Measurements from ENCODE around the gene BAX. TPM values are rescaled to one million over a fixed set of nuclear protein-coding genes. Genes with fewer than 3 reads are reported as not detected.

Gene BAX
- total RNA-seq, 2 donors from 2014 or later: 15.3 to 22.7 TPM

DNA sequence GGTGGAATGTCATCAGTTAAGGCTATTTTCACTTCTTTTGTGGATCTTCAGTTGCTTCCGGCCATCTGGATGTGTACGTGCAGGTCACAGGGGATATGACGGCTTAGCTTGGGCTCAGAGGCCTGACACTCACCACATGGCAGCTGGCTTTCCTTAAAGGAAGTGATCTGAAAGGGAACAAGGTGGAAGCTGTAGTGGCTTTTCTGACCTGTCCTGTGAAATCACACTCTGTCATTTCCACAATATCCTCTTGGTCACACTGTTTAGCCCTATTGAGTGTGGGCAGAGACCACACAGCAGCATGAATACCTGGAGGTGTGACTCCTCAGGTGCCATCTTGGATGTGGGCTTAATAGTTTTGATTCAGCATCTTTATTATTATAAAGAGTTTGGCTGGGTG, 4.5 kb upstream of the BAX start:
- DNase-seq: no peak
- H3K36me3 ChIP-seq (replicated peaks in 1 of 2; ENCODE audit: insufficient read depth in 1 of 2, low read depth in 2 of 2): no peaks in the 10 kb centered on the region
- intact Hi-C loops (cut with DNase I): no loop called here
- TF ChIP-seq POLR2A (IDR thresholded peaks at IDR 0.05): no peak
- TF ChIP-seq, protein P1, sequence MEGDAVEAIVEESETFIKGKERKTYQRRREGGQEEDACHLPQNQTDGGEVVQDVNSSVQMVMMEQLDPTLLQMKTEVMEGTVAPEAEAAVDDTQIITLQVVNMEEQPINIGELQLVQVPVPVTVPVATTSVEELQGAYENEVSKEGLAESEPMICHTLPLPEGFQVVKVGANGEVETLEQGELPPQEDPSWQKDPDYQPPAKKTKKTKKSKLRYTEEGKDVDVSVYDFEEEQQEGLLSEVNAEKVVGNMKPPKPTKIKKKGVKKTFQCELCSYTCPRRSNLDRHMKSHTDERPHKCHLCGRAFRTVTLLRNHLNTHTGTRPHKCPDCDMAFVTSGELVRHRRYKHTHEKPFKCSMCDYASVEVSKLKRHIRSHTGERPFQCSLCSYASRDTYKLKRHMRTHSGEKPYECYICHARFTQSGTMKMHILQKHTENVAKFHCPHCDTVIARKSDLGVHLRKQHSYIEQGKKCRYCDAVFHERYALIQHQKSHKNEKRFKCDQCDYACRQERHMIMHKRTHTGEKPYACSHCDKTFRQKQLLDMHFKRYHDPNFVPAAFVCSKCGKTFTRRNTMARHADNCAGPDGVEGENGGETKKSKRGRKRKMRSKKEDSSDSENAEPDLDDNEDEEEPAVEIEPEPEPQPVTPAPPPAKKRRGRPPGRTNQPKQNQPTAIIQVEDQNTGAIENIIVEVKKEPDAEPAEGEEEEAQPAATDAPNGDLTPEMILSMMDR (IDR thresholded peaks at IDR 0.05): no peak
- 77 to 82% methylated on average over 3 of the region's 3 CpGs for WGBS, 2 donors
- ATAC-seq: no peak
- no peaks in the 10 kb centered on the region for H3K9me3 ChIP-seq
- H3K4me1 ChIP-seq: peaks cover 6% of the 10 kb centered on the region
- no peak overlapping the region for H3K27ac ChIP-seq
- no peaks in the 10 kb centered on the region for H3K27me3 ChIP-seq
- no peak overlapping the region for H3K4me3 ChIP-seq

DNA sequence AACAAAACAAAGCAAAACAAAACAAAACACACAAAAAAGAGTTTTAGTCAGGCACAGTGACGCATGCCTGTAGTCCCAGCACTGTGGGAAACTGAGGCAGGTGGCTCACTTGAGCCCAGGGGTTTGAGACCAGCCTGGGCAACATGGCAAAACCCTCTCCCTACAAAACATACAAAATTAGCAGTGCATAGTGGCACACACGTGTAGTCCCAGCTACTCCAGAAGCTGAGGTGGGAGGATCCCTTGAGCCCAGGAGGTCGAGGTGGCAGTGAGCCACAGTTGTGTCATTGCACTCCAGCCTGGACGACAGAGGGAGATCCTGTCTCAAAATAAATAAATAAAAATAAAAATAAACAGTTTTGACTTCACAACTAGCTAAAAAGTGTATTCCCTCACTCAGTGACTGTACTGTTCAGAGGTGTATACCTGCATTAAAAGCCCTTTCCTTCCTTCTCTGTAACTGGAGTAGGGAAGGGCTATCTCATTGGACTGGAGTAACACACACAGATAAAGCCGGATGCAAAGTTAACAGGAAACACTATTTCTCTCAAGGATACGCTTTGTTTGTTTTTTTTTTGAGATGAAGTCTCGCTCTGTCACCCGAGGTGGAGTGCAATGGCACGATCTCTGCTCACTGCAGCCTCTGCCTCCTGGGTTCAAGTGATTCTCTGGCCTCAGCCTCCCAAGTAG, 3.7 kb upstream of the BAX start:
- DNase-seq (no peak), ATAC-seq (no peak)
- no peak for TF ChIP-seq POLR2A (IDR thresholded peaks at IDR 0.05)
- TF ChIP-seq, protein P1 (IDR thresholded peaks at IDR 0.05): no peak
- H3K27me3 ChIP-seq: no peaks in the 10 kb centered on the region
- intact Hi-C loops (cut with DNase I): no loop called here
- H3K9me3 ChIP-seq: no peaks in the 10 kb centered on the region
- no peaks in the 10 kb centered on the region for H3K36me3 ChIP-seq (replicated peaks in 1 of 2; ENCODE audit: insufficient read depth in 1 of 2, low read depth in 2 of 2)
- no peak overlapping the region for H3K27ac ChIP-seq
- WGBS, 2 donors: 48% methylated on average over 9 of the region's 9 CpGs
- no peak overlapping the region for H3K4me3 ChIP-seq
- peaks cover 15% of the 10 kb centered on the region for H3K4me1 ChIP-seq

DNA sequence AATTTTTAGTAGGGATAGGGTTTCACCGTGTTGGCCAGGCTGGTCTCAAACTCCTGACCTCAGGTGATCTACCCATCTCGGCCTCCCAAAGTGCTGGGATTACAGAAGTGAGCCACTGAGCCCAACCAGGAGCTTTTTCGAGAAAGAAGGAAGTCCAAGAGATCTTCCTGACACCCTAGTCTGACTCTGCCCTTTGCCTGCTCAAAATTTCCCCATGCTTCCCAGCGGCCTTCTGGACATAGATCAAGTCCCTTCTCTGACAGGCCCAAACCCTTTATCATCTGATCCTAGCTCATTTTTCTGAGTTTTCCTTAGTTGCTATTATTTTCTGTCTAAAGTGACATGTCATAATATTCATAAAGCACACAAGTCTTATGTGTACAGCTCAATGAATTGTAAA, 1.5 kb upstream of the BAX start:
- intact Hi-C loops (cut with DNase I): no loop called here
- H3K9me3 ChIP-seq: no peaks in the 10 kb centered on the region
- DNase-seq: no peak
- no peak overlapping the region for H3K4me3 ChIP-seq
- no peaks in the 10 kb centered on the region for H3K36me3 ChIP-seq (replicated peaks in 1 of 2; ENCODE audit: insufficient read depth in 1 of 2, low read depth in 2 of 2)
- H3K27ac ChIP-seq: no peak overlapping the region
- TF ChIP-seq POLR2A (IDR thresholded peaks at IDR 0.05): no peak
- TF ChIP-seq, protein P1 (IDR thresholded peaks at IDR 0.05): no peak
- 77 to 79% methylated on average over 3 to 4 of the region's 4 CpGs for WGBS, 2 donors
- peaks cover 18% of the 10 kb centered on the region for H3K4me1 ChIP-seq
- H3K27me3 ChIP-seq: no peaks in the 10 kb centered on the region
- ATAC-seq: no peak

DNA sequence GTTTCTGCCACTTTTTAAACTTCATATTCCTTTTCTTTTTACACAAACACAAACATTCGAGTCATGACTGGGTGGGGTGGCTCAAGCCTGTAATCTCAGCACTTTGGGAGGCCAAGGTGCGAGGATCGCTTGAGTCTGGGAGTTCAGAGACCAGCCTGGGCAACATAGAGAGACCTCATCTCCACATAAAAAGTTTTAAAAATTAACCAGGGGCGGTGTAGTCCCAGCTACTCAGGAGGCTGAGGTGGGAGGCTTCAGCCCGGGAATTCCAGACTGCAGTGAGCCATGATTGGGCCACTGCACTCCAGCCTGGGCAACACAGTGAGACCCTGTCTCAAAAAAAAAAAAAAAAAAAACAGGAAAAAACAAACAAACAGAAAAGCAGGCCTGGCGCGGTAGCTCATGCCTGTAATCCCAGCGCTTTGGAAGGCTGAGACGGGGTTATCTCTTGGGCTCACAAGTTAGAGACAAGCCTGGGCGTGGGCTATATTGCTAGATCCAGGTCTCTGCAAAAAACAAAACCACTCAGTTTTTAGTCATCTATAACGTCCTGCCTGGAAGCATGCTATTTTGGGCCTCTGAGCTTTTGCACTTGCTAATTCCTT, 583 bp upstream of the BAX start:
- TF ChIP-seq, protein P1 (IDR thresholded peaks at IDR 0.05): no peak
- TF ChIP-seq POLR2A (IDR thresholded peaks at IDR 0.05): no peak
- Histone ChIP-seq H3K4me1 (peaks cover 18% of the 10 kb centered on the region), H3K9me3 (no peaks in the 10 kb centered on the region), H3K36me3 (replicated peaks in 1 of 2; ENCODE audit: insufficient read depth in 1 of 2, low read depth in 2 of 2) (no peaks in the 10 kb centered on the region), H3K4me3 (no peak overlapping the region), H3K27me3 (no peaks in the 10 kb centered on the region), H3K27ac (peak overlapping the region in 3 of 4 donors; percentile 16 to 74 (median 68))
- ATAC-seq (no peak), DNase-seq (peak in 2 of 4 donors; percentile 13 to 21)
- 49 to 54% methylated on average over 11 of the region's 11 CpGs for whole genome bisulfite sequencing, 2 donors
- intact Hi-C loops (cut with DNase I): no loop called here

Data from body of pancreas (tissue), 4 donors.